Cortex of kidney (tissue), 1 donor: Measurements from ENCODE around the gene HLCS.
"Not testable (repeated sequence)": the region's sequence is repeated elsewhere in the genome, so short reads cannot be mapped to it uniquely, and the experiment has no call there.

ENCODE experiments used
- DNase-seq: peaks from one replicate; lab custom pipeline; 2025; lab: John Stamatoyannopoulos, UW

The HLCS gene

DNA sequence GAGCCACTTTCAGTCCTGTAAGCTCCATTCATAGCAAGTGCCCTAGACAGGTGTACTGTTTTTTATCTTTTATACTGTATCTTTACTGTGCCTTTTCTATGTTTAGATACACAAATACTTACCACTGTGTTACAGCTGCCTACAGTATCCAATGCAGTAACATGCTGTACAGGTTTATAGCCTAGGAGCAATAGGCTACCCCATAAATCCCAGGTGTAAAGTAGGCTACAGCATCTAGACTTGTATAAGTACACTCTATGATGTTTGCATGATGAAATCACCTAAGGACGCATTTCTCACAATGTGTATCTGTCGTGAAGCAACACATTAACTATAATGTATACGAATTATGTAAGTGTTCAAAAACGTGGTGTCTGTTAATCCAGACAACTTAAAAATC, 10.7 kb downstream of the HLCS start:
- DNase-seq: no peak

DNA sequence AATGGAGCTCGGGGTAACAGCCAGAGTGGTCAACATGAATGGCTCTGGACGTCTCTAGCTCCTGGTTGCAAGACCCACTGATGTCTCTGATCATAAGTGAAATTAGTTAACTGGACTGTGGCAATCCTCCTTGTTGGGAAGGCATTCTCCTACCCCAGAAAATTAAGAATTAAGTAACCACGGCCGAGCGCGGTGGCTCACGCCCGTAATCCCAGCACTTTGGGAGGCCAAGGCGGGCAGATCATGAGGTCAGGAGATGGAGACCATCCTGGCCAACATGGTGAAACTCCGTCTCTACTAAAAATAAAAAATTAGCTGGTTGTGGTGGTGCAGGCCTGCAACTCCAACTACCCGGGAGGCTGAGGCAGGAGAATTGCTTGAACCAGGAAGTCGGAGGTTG, 14.1 kb downstream of the HLCS start:
- not testable (repeated sequence) for DNase-seq

DNA sequence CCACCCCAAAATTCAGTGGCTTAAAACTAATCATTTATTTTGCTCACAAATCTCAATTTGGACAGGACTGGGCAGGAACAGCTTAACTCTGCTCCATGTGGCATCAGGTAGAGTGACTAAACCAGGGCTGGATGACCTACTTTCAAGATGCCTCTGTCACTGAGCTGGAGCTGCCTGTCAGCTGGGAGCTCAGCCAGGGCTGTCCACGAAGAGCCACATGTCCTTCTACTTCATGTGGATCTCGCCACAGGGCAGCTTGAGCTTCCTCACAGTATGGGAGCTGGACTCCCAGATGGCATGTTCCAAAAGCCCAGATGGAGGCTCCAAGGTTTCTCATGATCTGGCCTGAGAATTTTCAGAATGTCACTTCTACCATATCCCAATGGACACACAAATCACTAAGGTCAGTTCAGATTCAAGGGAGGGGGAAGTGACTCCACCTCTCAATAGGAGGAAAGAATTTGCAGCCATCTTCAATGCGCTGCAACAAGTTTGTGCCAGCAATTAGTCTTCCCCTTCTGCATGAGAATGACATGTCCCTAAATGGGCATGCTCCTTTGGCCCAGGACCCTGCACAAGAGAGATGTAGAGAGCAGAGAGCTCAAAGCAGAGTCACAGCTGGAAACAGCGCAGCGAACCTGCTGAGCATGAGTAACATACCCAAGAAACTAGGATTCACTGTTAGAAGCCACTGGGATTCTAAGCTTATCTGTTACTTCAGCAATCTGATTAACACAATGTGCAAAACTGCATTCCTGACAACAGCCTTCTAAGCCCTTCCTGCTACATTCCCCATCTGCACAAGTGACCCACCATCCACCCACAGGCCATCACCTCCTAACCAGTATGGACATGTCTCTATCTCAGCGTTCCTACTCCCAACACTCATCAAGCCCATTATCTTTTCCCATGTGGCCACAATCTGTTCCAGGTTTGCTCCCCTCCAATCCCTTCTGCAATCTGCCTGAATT, 17.0 kb downstream of the HLCS start:
- DNase-seq: no peak

DNA sequence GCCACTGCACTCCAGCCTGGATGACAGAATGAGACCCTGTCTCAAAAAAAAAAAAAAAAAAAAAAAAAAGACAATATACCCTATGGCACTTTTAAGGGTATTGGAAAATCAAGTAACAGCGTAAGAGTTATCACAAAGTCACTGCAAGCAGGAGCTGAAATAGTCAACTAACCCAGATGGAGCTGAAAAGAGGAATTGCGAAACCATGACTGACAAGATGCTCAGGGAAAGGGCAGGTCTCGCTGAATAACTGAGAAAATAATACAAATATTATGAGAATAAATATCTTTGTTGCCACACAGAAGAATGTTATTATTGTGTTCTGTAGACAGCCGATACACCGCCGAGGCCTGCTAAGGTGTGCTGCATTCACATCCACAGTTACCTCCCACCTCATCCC, 17.8 kb downstream of the HLCS start:
- DNase-seq: no peak

DNA sequence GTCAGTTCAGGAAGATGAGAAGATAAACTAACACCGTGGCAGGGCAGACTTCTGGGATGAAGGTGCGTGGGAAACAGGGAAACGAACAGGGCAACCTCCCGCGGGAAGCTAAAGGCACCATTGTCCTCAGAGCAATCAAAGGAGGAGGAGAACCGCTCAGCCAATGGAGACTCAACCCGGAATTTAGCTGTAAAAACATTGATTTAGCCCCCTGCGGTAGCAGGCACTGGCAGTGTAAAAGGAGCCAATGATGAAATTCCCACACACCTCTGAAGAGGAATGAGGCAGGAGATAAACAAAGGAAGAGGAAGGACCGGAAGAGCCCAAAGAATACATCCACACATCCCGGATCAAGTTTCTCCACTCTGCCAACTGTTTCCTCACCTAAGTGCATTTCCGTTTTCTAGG, 19.5 kb downstream of the HLCS start:
- DNase-seq: no peak

DNA sequence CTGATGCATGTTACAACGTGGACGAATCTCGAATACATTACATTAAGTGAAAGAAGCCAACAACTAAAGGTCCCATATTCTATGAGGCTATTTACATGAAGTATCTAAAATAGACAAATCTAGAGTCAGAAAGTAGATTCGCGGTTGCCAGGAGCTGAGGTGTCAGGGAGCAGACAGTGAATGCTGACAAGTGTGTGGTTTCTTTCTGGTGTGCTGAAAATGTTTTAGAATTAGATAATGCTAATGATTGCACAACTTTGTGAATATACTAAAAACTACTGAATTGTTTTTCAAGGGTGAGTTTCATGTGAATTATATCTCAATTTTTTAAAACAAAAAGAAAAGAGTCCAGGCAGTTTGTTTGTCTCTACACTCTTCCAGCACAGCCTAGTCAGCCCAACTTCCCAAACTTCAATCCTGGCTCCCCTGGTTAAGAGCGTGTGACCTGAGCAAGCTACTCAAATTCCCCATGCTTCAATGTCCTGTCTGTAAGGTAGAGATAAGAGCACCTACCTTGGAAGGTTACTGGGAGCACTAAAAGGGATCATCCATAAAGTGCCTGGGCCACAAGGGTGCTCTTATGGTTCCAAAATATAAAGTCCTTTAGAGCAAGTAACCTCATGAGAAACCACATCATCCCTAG, 20.9 kb downstream of the HLCS start:
- no peak for DNase-seq

DNA sequence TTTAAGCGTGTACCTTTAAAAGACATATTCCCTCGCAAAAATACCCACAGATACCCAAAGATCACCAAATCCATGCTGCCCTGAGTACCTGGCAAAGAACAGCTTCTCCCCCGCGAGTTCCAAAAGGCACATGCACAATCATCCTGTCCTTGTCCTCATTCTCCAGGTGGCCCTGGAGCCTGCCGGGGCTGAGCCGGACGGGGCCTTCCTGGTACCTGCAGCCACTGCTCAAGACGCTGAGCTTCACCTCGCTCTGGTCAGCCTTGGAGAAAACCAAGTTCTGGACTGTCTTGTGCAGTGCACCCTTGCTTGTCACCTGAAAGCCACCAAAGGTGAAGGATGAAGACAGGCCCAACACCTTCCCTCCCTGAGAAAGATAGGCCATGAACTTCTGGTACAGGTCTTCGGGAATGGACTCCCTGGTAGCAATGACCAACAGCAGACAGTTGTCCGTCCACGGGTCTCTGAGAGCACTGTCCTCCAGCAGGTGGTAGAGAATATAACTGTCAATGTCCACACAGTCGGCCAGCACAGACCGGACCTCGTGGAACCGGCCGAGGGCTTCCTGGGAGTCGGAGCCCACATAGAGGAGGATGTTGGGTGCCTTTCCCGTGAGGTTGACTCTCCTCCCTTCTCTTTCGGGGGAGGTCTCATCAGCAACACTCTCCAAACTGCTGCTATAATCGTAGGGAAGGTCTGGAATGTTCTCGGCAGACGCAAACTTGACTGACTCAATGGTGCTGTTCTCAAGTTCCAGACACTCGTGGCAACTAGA, 29.9 kb downstream of the HLCS start:
- DNase-seq: no peak

DNA sequence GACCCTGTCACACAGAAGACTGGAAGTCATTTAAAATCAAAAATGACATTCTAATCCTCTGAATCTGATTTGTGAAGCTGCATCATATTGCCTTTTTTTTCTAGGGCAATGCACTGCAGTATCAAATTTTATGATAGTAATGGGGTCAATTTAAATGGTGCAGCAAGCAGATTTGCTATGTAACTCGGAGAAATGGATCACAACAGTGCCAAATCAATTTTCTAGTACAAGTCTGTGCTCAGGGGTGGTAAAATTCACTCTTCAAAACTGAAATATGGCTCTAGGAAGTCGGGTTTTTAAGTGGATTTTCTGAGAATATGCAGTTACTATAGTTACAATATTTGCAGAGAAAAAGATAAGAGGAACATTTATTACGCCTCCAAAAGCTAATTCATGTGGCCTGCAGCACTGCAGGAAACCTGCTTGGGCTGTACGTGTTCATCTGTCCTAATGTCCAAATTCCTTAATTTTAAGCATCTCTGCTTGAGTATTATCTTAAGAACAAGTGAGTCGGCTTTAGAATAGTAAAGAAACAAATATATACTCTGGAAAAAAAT, 31.5 kb downstream of the HLCS start:
- DNase-seq: no peak

DNA sequence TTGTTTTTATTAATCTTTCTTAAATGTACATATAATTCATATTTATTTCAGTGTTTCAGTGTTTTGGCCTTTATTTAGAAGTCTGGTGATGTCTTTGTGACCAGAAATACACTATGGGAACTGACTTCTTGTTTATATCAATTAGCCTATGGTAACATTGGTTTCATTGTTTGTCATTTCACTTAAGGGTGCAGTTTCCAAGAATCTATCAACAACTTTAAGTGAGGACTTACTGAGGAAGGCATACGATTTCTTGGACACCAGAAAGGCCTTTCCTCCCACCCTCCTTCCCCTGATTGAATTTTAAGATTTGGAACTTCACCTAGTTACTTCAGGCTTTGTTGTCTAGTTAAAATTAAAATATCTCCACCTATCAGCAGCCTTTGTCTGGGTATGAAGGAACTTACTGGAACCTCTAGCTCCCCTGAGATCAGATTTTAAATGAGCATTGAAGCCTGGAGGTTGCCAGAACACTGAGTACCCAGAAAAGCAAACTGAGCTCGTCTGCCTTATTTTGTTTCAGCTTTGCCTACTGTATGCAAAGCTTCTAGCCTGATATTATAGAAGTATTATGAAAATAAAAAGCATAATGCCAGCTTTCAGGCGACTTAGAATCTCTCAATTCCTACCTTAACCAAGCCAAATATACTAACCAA, 34.2 kb downstream of the HLCS start:
- no peak for DNase-seq

DNA sequence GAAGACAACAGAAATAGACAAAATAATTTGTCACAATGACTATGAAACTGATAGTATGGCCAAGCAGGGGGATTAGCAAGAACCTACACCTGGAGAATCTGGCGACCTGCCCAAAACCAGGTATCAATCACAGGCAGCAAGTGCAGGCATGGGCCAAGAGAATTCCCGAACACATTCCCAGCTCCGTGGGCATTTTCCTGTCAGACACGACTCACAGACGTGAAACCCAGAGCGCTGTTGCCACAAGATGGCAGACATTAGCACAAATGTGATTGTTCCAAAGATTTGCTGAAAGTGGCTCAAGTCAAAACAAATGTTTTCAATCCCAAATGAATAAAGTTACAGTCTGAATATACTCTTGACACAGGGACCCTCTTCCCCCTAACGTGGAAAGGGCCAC, 36.8 kb downstream of the HLCS start:
- no peak for DNase-seq

DNA sequence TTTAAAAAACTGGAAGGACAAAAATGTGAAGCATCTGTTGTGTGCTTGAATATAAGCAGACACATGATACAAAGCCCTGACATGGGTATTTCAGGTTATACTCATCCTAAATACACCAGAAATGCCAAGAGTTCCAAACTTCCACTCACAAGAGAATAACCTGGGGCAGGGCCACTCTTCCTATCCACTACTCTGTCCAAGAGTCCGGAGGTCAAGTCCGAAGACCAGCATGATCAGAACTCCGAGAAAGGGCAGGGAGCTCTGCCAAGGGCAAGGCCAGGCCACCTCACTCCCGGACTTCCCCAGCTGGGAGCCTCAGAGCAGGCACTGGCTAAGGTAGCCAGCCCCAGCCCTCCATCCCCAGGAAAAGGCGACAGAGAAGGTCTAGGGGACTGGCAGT, 37.5 kb downstream of the HLCS start:
- DNase-seq: no peak

DNA sequence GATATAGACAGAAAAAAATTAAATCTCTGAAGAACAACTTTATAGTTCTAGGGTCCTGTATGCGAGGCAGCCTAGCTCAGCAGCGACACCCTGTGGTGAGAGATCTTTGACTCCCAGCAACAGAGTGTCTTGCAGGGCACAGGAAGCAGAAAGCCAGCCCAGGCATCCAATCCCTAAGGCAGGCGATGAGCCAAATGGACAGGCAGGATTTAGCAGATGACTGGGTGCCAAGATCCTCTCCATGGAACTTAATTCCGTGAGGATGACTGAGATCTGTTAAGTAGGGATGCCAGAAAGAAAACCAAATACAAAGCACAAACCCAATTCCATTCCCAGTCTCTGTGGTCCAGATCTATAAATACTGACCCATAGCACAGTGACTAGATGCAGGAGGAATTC, 38.8 kb downstream of the HLCS start:
- no peak for DNase-seq

DNA sequence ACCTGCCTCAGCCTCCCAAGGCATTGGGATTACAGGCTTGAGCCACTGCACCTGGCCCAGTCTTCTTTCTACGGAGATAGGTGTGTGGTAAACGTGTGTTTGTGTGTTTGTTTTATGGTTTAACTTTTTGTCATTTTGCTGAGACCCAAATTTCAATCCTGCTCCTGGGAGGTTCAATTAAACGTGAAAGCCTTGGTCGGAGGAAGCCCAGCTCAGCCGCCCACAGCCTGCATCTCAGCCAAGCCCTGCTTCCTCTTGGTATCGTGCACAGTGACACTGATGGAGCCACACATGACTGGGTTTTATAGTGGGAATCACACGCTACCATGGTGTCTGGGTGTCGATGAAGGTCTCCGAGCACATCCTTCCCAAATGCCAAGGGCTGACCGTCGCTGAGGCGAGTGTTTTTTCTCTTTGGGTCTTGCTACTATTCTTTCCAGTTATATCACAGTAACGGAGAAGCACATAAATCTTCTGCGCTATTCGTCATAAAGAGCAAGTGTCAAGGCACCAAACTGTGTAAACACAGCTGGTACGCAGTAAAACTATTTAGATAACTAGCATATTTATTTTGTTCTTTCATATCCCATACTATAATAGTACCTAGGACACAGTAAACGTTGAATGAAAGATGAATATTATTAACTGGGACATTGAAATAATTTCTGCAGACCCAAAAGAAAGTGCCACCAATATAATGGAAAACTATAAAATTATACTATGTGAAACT, 39.3 kb downstream of the HLCS start:
- DNase-seq: no peak

DNA sequence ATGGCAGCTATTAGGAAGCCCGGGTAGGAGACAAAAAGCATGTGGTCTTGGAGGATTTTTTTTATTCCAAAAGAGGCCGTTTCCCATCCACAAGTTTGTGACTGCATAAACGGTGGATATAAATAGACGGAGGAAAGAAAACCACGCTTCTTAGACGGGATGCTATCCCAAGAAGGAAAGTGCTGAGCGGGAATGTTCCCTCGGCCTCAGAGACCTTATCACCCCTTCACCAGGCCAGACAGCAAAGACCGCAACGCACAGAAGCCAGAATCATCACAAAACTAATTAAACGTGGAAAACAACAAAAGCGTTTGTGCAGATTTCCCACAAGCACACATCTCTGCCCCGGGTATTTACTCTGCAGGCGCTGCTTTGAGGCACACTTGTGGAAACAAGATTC, 43.2 kb downstream of the HLCS start:
- no peak for DNase-seq

DNA sequence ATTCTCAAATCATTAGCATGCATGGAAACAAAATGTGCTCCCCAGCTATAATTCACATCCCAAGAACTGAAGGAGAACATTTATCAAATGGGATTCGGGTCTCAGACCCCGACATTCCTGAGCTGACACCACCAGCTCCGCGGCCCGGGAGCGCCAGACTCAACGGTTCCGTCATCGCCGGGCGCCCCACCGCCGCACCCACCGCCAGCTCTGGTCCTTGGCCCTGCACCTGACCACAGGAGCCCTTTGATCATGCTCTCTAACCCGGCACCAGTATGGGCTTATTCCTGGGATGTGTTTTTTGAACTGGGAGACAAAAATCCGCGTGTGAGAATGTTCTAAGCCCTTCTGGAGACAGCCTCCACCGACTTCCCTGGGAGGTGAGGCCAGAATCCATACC, 43.6 kb downstream of the HLCS start:
- DNase-seq: no peak

DNA sequence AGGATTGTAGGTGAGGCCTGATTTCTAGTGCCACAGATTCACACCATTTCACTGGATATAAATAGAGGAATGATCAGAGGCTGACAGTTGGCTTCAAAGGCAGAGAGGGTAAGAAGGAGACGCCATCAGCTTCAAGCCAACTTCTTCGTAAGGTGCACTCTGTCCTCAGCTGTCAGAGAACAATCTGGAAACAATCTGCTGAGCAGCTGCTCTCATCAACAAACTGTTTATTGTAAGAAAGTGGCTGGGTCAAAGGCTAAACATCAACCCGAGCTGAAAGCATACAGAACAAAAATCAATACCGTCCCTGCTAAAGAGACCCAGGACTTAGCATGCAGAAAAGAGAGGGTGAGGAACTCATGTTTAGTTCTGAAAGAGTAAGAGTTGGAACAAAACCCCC, 48.2 kb downstream of the HLCS start:
- no peak for DNase-seq

DNA sequence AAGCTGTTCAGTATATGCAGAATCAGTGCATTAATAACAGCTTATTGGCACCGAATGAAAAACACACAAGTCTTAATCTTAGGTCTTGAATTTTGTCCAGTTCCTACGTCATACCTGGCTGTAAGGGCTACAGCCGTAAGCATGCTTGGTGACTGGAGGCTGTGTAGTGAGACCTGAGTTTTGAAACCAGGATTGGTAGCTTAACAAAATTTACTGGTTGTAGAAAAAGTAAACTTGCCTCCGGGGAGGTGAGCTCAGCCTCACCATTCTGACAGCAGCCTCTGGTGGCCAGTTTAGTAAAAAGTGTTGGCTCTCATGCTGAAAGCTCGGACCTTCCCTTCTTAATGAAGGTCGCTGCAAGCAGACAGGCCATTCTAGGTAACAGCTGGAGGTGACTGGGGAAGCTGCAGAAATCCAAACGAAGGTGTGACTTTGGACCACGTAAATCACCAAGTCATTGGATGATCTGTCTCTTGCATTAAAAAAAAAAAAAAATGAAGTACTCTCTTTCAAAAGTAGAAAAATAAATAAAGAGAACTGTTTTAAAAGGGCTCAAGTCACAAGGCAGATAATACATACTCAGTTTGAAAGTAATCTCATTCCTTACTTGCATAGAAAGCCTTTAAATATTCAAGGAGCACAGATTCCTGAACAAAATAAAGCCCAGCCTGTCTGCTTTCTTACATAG, 48.9 kb downstream of the HLCS start:
- DNase-seq: no peak

DNA sequence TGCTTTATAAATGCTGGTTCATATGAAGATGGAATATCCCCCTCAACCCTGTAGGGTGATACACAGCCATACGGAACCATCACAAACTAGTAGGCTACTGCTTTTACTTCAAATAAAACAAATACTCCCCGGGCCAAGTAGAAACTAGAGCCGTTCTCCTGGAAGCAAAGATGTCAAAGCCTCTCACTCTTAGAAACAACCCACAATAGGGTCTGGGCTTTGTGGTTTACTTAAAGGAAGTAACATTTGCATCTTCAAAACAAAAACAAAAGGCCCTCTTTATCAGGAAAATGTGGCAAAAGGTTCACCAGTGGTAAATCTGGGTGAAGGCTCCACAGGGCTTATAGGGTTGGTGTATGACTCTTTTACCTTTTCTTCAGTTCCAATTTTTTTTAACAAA, 49.8 kb downstream of the HLCS start:
- no peak for DNase-seq

DNA sequence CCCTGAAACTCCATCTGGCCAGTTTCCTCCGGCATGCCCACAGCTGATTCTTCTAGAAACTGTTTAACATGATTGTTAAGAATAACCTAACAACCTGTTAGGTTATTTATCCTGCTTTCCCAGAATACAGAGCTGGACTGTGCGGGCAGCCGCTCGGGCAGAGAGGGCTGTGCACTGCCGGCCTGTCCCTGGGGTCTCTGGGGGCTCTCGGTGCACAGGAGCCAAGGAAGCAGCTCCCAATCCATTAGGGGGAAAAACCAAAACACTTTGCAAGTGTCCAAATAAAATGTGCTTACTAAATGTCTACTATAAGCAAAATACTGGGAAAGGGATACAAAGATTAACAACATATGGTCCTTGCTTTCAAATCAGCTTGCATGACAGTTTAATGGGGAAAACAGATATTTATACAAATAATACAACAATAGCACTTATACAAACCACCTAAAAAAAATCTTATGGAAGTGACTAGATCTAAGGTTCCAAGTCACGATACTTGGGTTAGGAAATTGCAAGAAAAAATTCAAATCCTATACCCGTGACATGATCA, 50.7 kb downstream of the HLCS start:
- DNase-seq: no peak

DNA sequence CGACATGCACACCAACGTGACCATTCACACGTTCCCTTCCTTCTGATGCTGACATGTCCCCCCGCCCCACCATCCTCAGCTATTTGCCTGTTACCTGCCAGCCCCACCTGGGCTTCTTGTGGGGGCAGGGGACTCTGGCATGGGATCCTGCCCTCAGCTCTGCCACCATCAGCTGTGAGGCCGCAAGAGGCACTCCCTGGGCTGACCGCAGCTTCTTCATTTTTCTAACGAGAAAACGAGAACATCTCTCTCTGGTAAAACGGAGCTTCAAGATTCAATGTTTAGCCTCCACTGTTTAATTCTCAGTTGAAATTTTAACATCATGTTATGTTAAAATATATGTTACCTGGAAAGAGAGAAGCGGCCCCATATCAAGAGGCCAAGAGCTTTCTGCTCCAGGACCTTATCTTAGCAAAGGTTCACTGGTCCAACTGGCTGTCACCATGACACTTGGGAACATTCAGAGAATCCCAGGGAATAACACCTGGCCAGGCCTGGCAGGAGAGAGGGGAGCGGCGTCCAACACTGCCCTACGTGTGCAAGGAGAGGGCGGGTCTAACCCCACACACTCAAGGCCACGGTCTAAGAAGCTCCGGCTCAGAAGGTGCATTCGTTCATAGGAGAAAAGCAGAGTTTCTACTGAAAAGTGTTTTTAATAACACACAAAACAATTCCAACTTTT, 51.3 kb downstream of the HLCS start:
- DNase-seq: no peak
